A549 (cell line): ENCODE measurements around the gene SAPCD1. TPM values are rescaled to one million over a fixed set of nuclear protein-coding genes. Genes with fewer than 3 reads are reported as not detected.

Experiments
- ATAC-seq, 2 experiments: fragments of 200-7000 bp in 1 of 2; fragments of >200 bp in 1 of 2; cut with Nextera tagmentation in 1 of 2; cut with Tn5 transposase in 1 of 2; 3 replicates each; pipeline versions ENCODE4 v1.8.0 to v1.9.1; 2018 to 2020; ENCODE audit warnings: mild to moderate bottlenecking in 1 of 2, moderate library complexity in 1 of 2
- CTCF ChIA-PET: fragments of 300-600 bp; sonication (Branson Sonifier 250); formaldehyde crosslinking; extraction: SDS; loops from one replicate; lab custom pipeline; 2021; ENCODE audit warnings: antibody characterized with exemption, inconsistent platforms; lab: Yijun Ruan, JAX
- POLR2A ChIA-PET: fragments of 350-600 bp; formaldehyde crosslinking; extraction: SDS; loops from one replicate; lab custom pipeline; 2021; ENCODE audit warnings: antibody characterized with exemption, inconsistent platforms; lab: Yijun Ruan, JAX
- DNase-seq, 2 experiments: peaks; one replicate each; pipeline versions ENCODE4 v3.0.0 to v3.0.0-alpha.2; 2011 to 2016; ENCODE audit warnings: low read depth in 1 of 2, low spot score in 1 of 2
- FAIRE-seq: peaks from 2 replicates; lab custom pipeline; 2011; peaks lifted over from hg19 to GRCh38; lab: Jason Lieb, UNC
- H3K27ac ChIP-seq, 2 experiments: fragments of >200 bp; sonication (Bioruptor Twin); formaldehyde crosslinking; 3 replicates each; pipeline ENCODE4 v1.5.1; 2016 to 2017
- H3K4me1 ChIP-seq: fragments of >200 bp; sonication (Bioruptor Twin); formaldehyde crosslinking; 3 replicates; pipeline ENCODE4 v1.6.1; 2016
- H3K4me2 ChIP-seq: fragments of >200 bp; sonication (Bioruptor Twin); formaldehyde crosslinking; 3 replicates; pipeline ENCODE4 v1.6.1; 2016
- H3K4me3 ChIP-seq: fragments of >200 bp; sonication (Bioruptor Twin); formaldehyde crosslinking; 3 replicates; pipeline ENCODE4 v1.5.1; 2016
- H3K9me3 ChIP-seq: fragments of >200 bp; sonication (Bioruptor Twin); formaldehyde crosslinking; 3 replicates; pipeline ENCODE4 v1.6.1; 2016
- ATOH8 ChIP-seq: fragments of 250-450 bp; sonication (Bioruptor Pico); IDR thresholded peaks from 2 replicates; pipeline ENCODE4 v1.5.0; 2020; ENCODE audit warnings: low read depth, mild to moderate bottlenecking, moderate library complexity
- BHLHE40 ChIP-seq: IDR thresholded peaks from 2 replicates; pipeline ENCODE4 v1.6.1; 2012; ENCODE audit warnings: low read depth, low read length, inconsistent platforms
- CHD2 ChIP-seq: fragments of 150-350 bp; IDR thresholded peaks from 2 replicates; pipeline ENCODE4 v1.6.1; 2014; ENCODE audit warnings: low read length; ENCODE audit not compliant: partially characterized antibody
- CHD4 ChIP-seq: fragments of 200-600 bp; sonication (generic); IDR thresholded peaks from 2 replicates; pipeline ENCODE4 v1.6.1; 2016; ENCODE audit warnings: antibody characterized with exemption, mild to moderate bottlenecking, borderline replicate concordance
- E2F6 ChIP-seq: IDR thresholded peaks from 2 replicates; pipeline ENCODE4 v1.6.1; 2012; ENCODE audit warnings: low read depth, borderline replicate concordance
- ELK1 ChIP-seq: fragments of 150-350 bp; IDR thresholded peaks from 2 replicates; pipeline ENCODE4 v1.6.1; 2014; ENCODE audit warnings: low read depth, mild to moderate bottlenecking, low read length
- EP300 ChIP-seq, 2 experiments: fragments of >200 bp; sonication (Bioruptor Twin); formaldehyde crosslinking; IDR thresholded peaks; 2 replicates in 1 of 2; 3 replicates in 1 of 2; pipeline ENCODE4 v1.6.1; 2016 to 2017
- FOSB ChIP-seq: fragments of 250-450 bp; sonication (Bioruptor Pico); IDR thresholded peaks from 2 replicates; pipeline ENCODE4 v1.5.0; 2020; ENCODE audit warnings: mild to moderate bottlenecking, moderate library complexity
- FOSL2 ChIP-seq, 2 experiments: fragments of 450-650 bp in 1 of 2; fragments of >200 bp in 1 of 2; sonication (Bioruptor Twin) in 1 of 2; formaldehyde crosslinking; IDR thresholded peaks; 2 replicates each; pipeline versions ENCODE4 v1.5.0 to v1.6.1; 2016 to 2020; ENCODE audit warnings: mild to moderate bottlenecking in 1 of 2, moderate library complexity in 1 of 2
- FOXS1 ChIP-seq: fragments of 250-450 bp; sonication (Bioruptor Pico); IDR thresholded peaks from 2 replicates; pipeline ENCODE4 v1.5.0; 2020; ENCODE audit warnings: mild to moderate bottlenecking, moderate library complexity
- HDAC2 ChIP-seq: fragments of 200-600 bp; sonication (generic); IDR thresholded peaks from 2 replicates; pipeline ENCODE4 v1.6.1; 2016
- JUN ChIP-seq, 2 experiments: fragments of >200 bp; sonication (Bioruptor Twin); formaldehyde crosslinking; IDR thresholded peaks; 2 replicates in 1 of 2; 3 replicates in 1 of 2; pipeline ENCODE4 v1.6.1; 2016 to 2017
- NFE2L2 ChIP-seq: fragments of 150-350 bp; conservative IDR thresholded peaks from 2 replicates; pipeline ENCODE4 v1.6.1; 2014; ENCODE audit warnings: low read length
- NR3C1 ChIP-seq: fragments of >200 bp; sonication (Bioruptor Twin); formaldehyde crosslinking; IDR thresholded peaks from 3 replicates; pipeline ENCODE4 v1.6.1; 2017
- PHF8 ChIP-seq: fragments of 200-600 bp; sonication (generic); IDR thresholded peaks from 2 replicates; pipeline ENCODE4 v1.6.1; 2016; ENCODE audit warnings: low read depth, mild to moderate bottlenecking, antibody characterized with exemption, moderate library complexity, borderline replicate concordance
- REST ChIP-seq: fragments of 200-600 bp; sonication (generic); IDR thresholded peaks from 2 replicates; pipeline ENCODE4 v1.6.1; 2016; ENCODE audit warnings: antibody characterized with exemption, mild to moderate bottlenecking, moderate library complexity
- RFX5 ChIP-seq: fragments of 450-650 bp; IDR thresholded peaks from 2 replicates; pipeline ENCODE4 v1.7.1; 2014; ENCODE audit warnings: antibody characterized with exemption, mild to moderate bottlenecking, moderate library complexity
- ZNF302 ChIP-seq: fragments of 250-450 bp; sonication (Bioruptor Pico); IDR thresholded peaks from 2 replicates; pipeline ENCODE4 v1.9.0; 2021; ENCODE audit warnings: inconsistent platforms, mild to moderate bottlenecking, moderate library complexity
- WGBS: methylation state at CpG from one replicate; pipeline ENCODE4 v1.1.6; 2017; ENCODE audit errors: missing lambda C conversion rate; 5-methylcytosine and 5-hydroxymethylcytosine counted together
- polyA plus RNA-seq, 4 experiments: library from polyadenylated mRNA; depleted of rRNA in 3 of 4; stranded (reverse); fragments of >200 nt; fragmentation: RNase III in 1 of 4; extraction: RNeasy Plus Mini Kit Qiagen cat#74134 plus additional on column Dnase treatment in 1 of 4; gene quantifications; 2 replicates in 3 of 4; 3 replicates in 1 of 4; pipeline ENCODE4 v1.2.3, GENCODE V29; 2011 to 2017

SAPCD1 gene
- polyA plus RNA-seq, 2 of the 4 experiments (the other 2 are of a cell fraction), result 5.8 to 6.9 TPM

- FAIRE-seq, result no peak
- no peaks in the 10 kb centered on the region for H3K9me3 ChIP-seq
- POLR2A ChIA-PET, result interaction anchor here (0.6 to 1.8 kb wide), 5 partner anchors 13 to 36 kb away, joined by 5 to 19 read pairs (median 6); partner anchors contain the start of genes HSPA1A, HSPA1B, HSPA1L and LSM2
- peak overlapping the region; percentile 94 to 97 for H3K27ac ChIP-seq
- H3K4me3 ChIP-seq, result peak overlapping the region; percentile 97
- H3K4me1 ChIP-seq, result peaks cover 23% of the 10 kb centered on the region; the same call in 2 of the 3 replicates
- 7% methylated on average over 5 of the region's 7 CpGs for WGBS
- peak overlapping the region; percentile 95 for H3K4me2 ChIP-seq
- no peak for TF ChIP-seq NFE2L2
- no peak for TF ChIP-seq NR3C1
- no peak for TF ChIP-seq BHLHE40
- TF ChIP-seq FOXS1, result no peak
- TF ChIP-seq ZNF302 (CRISPR knock-in tag), result no peak
- TF ChIP-seq REST, result no peak
- TF ChIP-seq CHD2, result no peak
- TF ChIP-seq FOSL2 (IDR thresholded peaks at IDR 0.05), result no peak
- no peak for TF ChIP-seq FOSL2 (CRISPR knock-in tag; IDR thresholded peaks at IDR 0.05)
- TF ChIP-seq E2F6, result no peak
- TF ChIP-seq EP300 (IDR thresholded peaks at IDR 0.05), result no peak
- TF ChIP-seq JUN (IDR thresholded peaks at IDR 0.05), result no peak
- no peak for TF ChIP-seq HDAC2
- TF ChIP-seq RFX5, result no peak
- TF ChIP-seq CHD4, result no peak
- TF ChIP-seq PHF8, result no peak
- TF ChIP-seq ELK1, result no peak
- no peak for TF ChIP-seq ATOH8 (CRISPR knock-in tag)
- no peak for TF ChIP-seq FOSB
- CTCF ChIA-PET, result interaction anchor here (0.6 to 3.3 kb wide), 6 partner anchors 9 to 150 kb away, joined by 3 to 27 read pairs (median 6); partner anchors contain the start of genes CLIC1 and LSM2
- DNase-seq, result no peak
- peak in 1 of 2 experiments; percentile 23; a peak in 2 of 6 replicates for ATAC-seq
These were observed 31.9 kb downstream of the SAPCD1 start for GRCh38 chr6:31794294-31794865.
